H1 (cell line): ENCODE data around the gene GIT1. TPM values are rescaled to one million over a fixed set of nuclear protein-coding genes. Genes with fewer than 3 reads are reported as not detected.

Source experiments
- ATF2 ChIP-seq: IDR thresholded peaks from 2 replicates; pipeline ENCODE4 v1.6.1; 2012; ENCODE audit warnings: low read length, inconsistent platforms
- CEBPB ChIP-seq: IDR thresholded peaks from 2 replicates; pipeline ENCODE4 v1.6.1; 2012; ENCODE audit warnings: low read depth, low read length
- EZH2 ChIP-seq: fragments of 200-600 bp; sonication (generic); IDR thresholded peaks from 2 replicates; pipeline ENCODE4 v1.7.1; 2012; ENCODE audit warnings: low read depth, mild to moderate bottlenecking, moderate library complexity, low read length, inconsistent platforms; ENCODE audit not compliant: severe bottlenecking
- HDAC6 ChIP-seq: IDR thresholded peaks from one replicate; pipeline ENCODE4 v1.7.1; 2012; ENCODE audit warnings: low read depth, mild to moderate bottlenecking, inconsistent platforms, low read length, moderate library complexity
- MAX ChIP-seq: IDR thresholded peaks from 2 replicates; pipeline ENCODE4 v1.6.1; 2012; ENCODE audit warnings: inconsistent platforms
- RBBP5 ChIP-seq: IDR thresholded peaks from 2 replicates; pipeline ENCODE4 v1.7.1; 2012; ENCODE audit warnings: low read depth, mild to moderate bottlenecking, inconsistent platforms, low read length, moderate library complexity, borderline replicate concordance
- polyA plus RNA-seq, 7 experiments: library from polyadenylated mRNA; depleted of rRNA in 3 of 7; stranded (reverse) in 5 of 7; unstranded in 2 of 7; fragments of >200 nt in 5 of 7; fragments of 200-250 nt in 2 of 7; gene quantifications; 1 replicate in 5 of 7; 2 replicates in 1 of 7; 4 replicates in 1 of 7; pipeline versions ENCODE4 v1.2.1 to v1.2.3, GENCODE V29; 2011 to 2013; ENCODE audit warnings: missing spikeins in 2 of 7, mixed read lengths in 2 of 7
- total RNA-seq: library from RNA; stranded (reverse); fragmentation: NEBNext Ultra II Directional; extraction: Animal tissue kit (Norgen Biotek cat#: 25700); gene quantifications from 2 replicates; pipeline ENCODE4 v1.2.1, GENCODE V29; 2021

Gene GIT1
- total and polyA plus RNA-seq, 2 of the 8 experiments (the other 6 are each of a cell fraction or from before 2014, with no cell fraction given), result 62.4 to 63.0 TPM

DNA sequence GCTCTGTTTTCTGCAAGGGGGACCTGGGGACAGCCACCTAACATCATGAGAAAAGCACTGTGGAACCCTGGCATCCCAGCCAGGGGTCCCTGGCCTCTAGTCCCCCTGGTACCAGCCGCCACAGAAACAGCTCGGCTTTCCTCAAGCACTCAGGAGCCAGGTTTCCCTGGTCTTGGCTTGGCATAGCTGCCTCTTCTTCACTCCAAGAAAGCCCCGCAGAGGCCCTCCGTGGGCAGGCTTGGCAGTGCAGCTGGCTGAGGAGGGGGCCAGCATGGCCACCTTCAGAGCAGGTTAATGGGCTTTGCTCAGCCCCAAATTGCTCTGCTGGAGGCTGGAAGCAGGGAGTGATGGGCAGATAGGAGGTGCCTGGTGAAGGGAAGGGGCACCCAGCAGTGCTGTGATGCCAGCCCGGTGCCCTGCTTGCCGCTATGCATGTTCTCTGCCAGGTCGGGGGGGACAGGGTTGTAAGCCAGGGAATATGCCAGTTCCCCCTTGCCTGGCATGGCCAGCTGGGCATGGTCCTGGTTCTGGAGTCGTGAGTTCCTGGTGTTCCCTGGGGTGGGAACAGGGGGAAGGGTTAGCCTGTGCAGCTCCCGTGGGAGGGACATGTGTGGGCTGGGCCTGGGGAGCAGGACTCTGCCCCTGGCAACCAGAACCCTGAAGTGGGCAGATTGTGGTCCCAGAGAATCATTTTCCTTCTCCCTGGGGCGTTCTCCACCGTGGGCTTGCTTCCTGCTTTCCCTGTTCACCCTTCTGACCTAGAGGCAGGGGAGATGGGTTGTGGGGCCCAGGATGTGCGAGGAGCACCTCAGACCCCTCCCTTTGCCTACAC is 6.7 kb upstream of the GIT1 start (continued):
- TF ChIP-seq HDAC6 (no peak), EZH2 (no peak), RBBP5 (no peak), MAX (no peak), ATF2 (no peak), CEBPB (no peak)
